ENCODE results near the gene C8B. TPM values are rescaled to one million over a fixed set of nuclear protein-coding genes. Genes with fewer than 3 reads are reported as not detected.

The C8B gene
- total RNA-seq, 1 experiment from 2014 or later: not detected

DNA sequence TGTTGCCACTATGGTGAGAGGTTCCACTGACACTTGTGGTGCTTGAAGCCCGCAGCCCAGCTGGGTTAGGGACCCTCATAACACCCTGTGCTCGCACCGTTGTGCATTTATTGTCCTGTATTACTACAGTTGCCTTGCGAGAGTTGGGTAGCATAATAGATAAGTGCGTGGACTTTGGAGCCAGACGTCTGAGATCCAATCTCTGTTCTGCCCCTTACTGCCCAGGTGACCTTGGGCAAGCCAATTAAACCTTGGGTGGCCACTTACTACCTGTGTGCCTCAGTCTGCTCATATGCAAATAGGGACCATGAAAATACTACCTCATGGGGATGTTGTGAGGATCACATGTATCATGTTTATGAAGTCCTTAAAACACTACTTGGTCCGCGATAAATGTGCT is 13.3 kb downstream of the C8B start:
- no peak overlapping the region for H3K9ac ChIP-seq (ENCODE audit: extremely low read depth, insufficient read length, low read length)
- H3K79me1 ChIP-seq (ENCODE audit: insufficient read depth, low read depth, low read length, poor library complexity, severe bottlenecking): no peaks in the 10 kb centered on the region
- no peaks in the 10 kb centered on the region for H3K23me2 ChIP-seq (ENCODE audit: insufficient read length, low read depth, low read length, poor library complexity, severe bottlenecking)
- no peak overlapping the region for H2BK12ac ChIP-seq (ENCODE audit: insufficient read length, low read depth, low read length)
- H3K56ac ChIP-seq (ENCODE audit: insufficient read length, low read depth, low read length): no peak overlapping the region
- H2BK120ac ChIP-seq (ENCODE audit: low read depth, low read length, poor library complexity, severe bottlenecking): no peak overlapping the region
- H4K91ac ChIP-seq (ENCODE audit: insufficient read length, low read depth, low read length): no peak overlapping the region
- H3K36me3 Mint-ChIP-seq (ENCODE audit: insufficient read depth in 1 of 3, low read depth in 3 of 3): no peaks in the 10 kb centered on the region
- H4K20me1 ChIP-seq (ENCODE audit: control insufficient read depth, insufficient read depth, insufficient read length): no peaks in the 10 kb centered on the region
- no peak overlapping the region for H2AFZ ChIP-seq (ENCODE audit: low read length)
- H3K4me2 ChIP-seq (ENCODE audit: insufficient read depth, insufficient read length, low read length): no peak overlapping the region
- no peak overlapping the region for H3K18ac ChIP-seq (ENCODE audit: insufficient read length, low read depth, low read length)
- no peak overlapping the region for H4K8ac ChIP-seq (replicated peaks; ENCODE audit: insufficient read length, low read depth, low read length)
- WGBS (ENCODE audit: extremely low coverage, insufficient read length, low lambda C conversion rate): no CpG with 5 or more reads among the region's 8 CpGs
- no peak overlapping the region for H3T11ph ChIP-seq (ENCODE audit: low read length)
- no peaks in the 10 kb centered on the region for H3K27me3 ChIP-seq (ENCODE audit: insufficient read depth, low read length)
- H2AK5ac ChIP-seq (ENCODE audit: insufficient read length, low read length): no peak overlapping the region
- no peak overlapping the region for H3K4ac ChIP-seq (ENCODE audit: low read depth, low read length)
- TF ChIP-seq, protein P1, sequence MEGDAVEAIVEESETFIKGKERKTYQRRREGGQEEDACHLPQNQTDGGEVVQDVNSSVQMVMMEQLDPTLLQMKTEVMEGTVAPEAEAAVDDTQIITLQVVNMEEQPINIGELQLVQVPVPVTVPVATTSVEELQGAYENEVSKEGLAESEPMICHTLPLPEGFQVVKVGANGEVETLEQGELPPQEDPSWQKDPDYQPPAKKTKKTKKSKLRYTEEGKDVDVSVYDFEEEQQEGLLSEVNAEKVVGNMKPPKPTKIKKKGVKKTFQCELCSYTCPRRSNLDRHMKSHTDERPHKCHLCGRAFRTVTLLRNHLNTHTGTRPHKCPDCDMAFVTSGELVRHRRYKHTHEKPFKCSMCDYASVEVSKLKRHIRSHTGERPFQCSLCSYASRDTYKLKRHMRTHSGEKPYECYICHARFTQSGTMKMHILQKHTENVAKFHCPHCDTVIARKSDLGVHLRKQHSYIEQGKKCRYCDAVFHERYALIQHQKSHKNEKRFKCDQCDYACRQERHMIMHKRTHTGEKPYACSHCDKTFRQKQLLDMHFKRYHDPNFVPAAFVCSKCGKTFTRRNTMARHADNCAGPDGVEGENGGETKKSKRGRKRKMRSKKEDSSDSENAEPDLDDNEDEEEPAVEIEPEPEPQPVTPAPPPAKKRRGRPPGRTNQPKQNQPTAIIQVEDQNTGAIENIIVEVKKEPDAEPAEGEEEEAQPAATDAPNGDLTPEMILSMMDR (conservative IDR thresholded peaks at IDR 0.05): no peak
- no peak for DNase-seq
- no peaks in the 10 kb centered on the region for H3K9me3 ChIP-seq (ENCODE audit: control insufficient read depth, low read depth, low read length)
- no peaks in the 10 kb centered on the region for H3K9me3 Mint-ChIP-seq
- no peak overlapping the region for H3K4me3 Mint-ChIP-seq
- no peak overlapping the region for H3K27ac ChIP-seq (ENCODE audit: insufficient read length, low read depth, low read length)
- no peak overlapping the region for H3K23ac ChIP-seq (ENCODE audit: insufficient read length, low read depth, low read length)
- H2BK15ac ChIP-seq (ENCODE audit: low read depth, low read length): no peak overlapping the region
- no peaks in the 10 kb centered on the region for H3K4me1 ChIP-seq (ENCODE audit: insufficient read depth, low read length)
- no peaks in the 10 kb centered on the region for H3K4me1 Mint-ChIP-seq
- 0 out of 2 replicates have a peak overlapping the region, but pooled peaks have one; percentile 29 for H3K14ac ChIP-seq (ENCODE audit: insufficient read depth, low read length)
- no peak overlapping the region for H4K5ac ChIP-seq (ENCODE audit: insufficient read length, low read depth, low read length)
- peaks cover 13% of the 10 kb centered on the region for H3K27me3 Mint-ChIP-seq (ENCODE audit: low read depth)
- H3K27ac Mint-ChIP-seq: no peak overlapping the region
- no peak overlapping the region for H2BK20ac ChIP-seq (ENCODE audit: low read depth, low read length, poor library complexity, severe bottlenecking)
- no peak overlapping the region for H2BK5ac ChIP-seq (ENCODE audit: insufficient read length, low read length)
- no peaks in the 10 kb centered on the region for H3K79me2 ChIP-seq (ENCODE audit: insufficient read depth, low read length)

Measured in H9 (cell line).